ENCODE measurements around the gene PRKRIP1. TPM values are rescaled to one million over a fixed set of nuclear protein-coding genes. Genes with fewer than 3 reads are reported as not detected.
"Not testable (repeated sequence)": the region's sequence is repeated elsewhere in the genome, so short reads cannot be mapped to it uniquely, and the experiment has no call there.

The PRKRIP1 gene
- total RNA-seq, 2 donors from 2014 or later: 15.1 to 19.4 TPM

DNA sequence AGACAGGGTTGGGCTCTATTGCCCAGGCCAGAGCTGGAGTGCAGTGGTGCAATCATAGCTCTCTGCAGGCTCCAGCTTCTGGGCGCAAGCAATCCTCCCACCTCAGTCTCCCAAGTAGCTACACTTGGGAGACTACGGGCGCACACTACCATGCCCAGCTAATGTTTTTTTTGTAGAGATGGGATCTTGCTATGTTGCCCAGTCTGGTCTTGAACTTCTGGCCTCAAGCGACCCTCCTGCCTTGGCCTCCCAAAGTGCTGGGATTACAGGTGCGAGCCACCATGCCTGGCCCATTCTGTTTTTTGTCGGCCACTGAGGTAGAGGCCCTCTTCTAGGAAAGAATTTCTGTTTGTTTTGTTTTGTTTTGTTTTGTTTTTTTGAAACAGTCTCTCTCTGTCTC lies 56.3 kb downstream of the PRKRIP1 start:
- Histone ChIP-seq H3K27ac (no peak overlapping the region), H3K36me3 (no peaks in the 10 kb centered on the region), H3K4me1 (no peaks in the 10 kb centered on the region), H3K9ac (ENCODE audit: low read depth in 2 of 2, low read length in 2 of 2) (no peak overlapping the region), H3K9me3 (no peaks in the 10 kb centered on the region), H3K4me3 (no peak overlapping the region), H3K27me3 (no peaks in the 10 kb centered on the region)
- TF ChIP-seq, protein P1, sequence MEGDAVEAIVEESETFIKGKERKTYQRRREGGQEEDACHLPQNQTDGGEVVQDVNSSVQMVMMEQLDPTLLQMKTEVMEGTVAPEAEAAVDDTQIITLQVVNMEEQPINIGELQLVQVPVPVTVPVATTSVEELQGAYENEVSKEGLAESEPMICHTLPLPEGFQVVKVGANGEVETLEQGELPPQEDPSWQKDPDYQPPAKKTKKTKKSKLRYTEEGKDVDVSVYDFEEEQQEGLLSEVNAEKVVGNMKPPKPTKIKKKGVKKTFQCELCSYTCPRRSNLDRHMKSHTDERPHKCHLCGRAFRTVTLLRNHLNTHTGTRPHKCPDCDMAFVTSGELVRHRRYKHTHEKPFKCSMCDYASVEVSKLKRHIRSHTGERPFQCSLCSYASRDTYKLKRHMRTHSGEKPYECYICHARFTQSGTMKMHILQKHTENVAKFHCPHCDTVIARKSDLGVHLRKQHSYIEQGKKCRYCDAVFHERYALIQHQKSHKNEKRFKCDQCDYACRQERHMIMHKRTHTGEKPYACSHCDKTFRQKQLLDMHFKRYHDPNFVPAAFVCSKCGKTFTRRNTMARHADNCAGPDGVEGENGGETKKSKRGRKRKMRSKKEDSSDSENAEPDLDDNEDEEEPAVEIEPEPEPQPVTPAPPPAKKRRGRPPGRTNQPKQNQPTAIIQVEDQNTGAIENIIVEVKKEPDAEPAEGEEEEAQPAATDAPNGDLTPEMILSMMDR (IDR thresholded peaks at IDR 0.05): no peak
- DNase-seq: no peak
- intact Hi-C loops (cut with DNase I): no loop called here

- Histone ChIP-seq H3K9me3 (no peaks in the 10 kb centered on the region), H3K4me1 (no peaks in the 10 kb centered on the region), H3K9ac (ENCODE audit: low read depth in 2 of 2, low read length in 2 of 2) (no peak overlapping the region), H3K27ac (no peak overlapping the region), H3K27me3 (no peaks in the 10 kb centered on the region), H3K4me3 (no peak overlapping the region), H3K36me3 (no peaks in the 10 kb centered on the region)
- no peak for DNase-seq
- intact Hi-C loops (cut with DNase I): no loop called here
- TF ChIP-seq, protein P1 (IDR thresholded peaks at IDR 0.05): no peak
These were observed 57.2 kb downstream of the PRKRIP1 start for GRCh38 chr7:102453319-102453718.

DNA sequence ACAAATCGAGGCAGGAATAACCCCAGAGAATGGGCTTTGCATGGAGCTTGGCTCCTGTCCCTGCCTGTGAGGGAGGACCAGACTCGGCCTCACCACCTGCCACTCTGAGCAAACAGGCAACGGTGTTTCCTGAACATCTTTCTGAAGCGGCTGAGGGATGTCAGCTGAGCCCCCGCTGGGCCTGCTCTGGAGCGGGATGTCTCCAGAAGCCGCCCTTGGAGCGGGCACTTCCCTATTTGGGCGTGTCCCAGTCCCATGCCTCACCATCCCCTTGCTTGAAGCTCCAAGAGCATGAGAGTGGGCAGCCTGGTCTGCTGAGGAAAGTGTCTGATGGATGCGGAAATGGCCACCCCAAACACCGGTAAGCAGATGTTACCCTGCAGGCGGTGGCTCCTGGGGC lies 58.3 kb downstream of the PRKRIP1 start:
- Histone ChIP-seq H3K27me3 (no peaks in the 10 kb centered on the region), H3K27ac (no peak overlapping the region), H3K9ac (ENCODE audit: low read depth in 2 of 2, low read length in 2 of 2) (no peak overlapping the region), H3K4me3 (no peak overlapping the region), H3K36me3 (no peaks in the 10 kb centered on the region), H3K4me1 (no peaks in the 10 kb centered on the region), H3K9me3 (no peaks in the 10 kb centered on the region)
- intact Hi-C loops (cut with DNase I): no loop called here
- DNase-seq: no peak
- TF ChIP-seq, protein P1 (IDR thresholded peaks at IDR 0.05): no peak

- H3K9ac ChIP-seq (ENCODE audit: low read depth in 2 of 2, low read length in 2 of 2); H3K4me1 ChIP-seq; H3K27ac ChIP-seq; H3K36me3 ChIP-seq; DNase-seq; H3K27me3 ChIP-seq; intact Hi-C loops (cut with DNase I); H3K9me3 ChIP-seq; H3K4me3 ChIP-seq: not testable (repeated sequence)
These were observed 58.8 kb downstream of the PRKRIP1 start for GRCh38 chr7:102454932-102455331.

- no peaks in the 10 kb centered on the region for H3K36me3 ChIP-seq
- TF ChIP-seq, protein P1 (IDR thresholded peaks at IDR 0.05): no peak
- H3K4me3 ChIP-seq: no peak overlapping the region
- H3K9ac ChIP-seq (ENCODE audit: low read depth in 2 of 2, low read length in 2 of 2): no peak overlapping the region
- DNase-seq: no peak
- H3K9me3 ChIP-seq: no peaks in the 10 kb centered on the region
- H3K27ac ChIP-seq: no peak overlapping the region
- H3K4me1 ChIP-seq: no peaks in the 10 kb centered on the region
- intact Hi-C loops (cut with DNase I): no loop called here
- H3K27me3 ChIP-seq: no peaks in the 10 kb centered on the region
These were observed 59.4 kb downstream of the PRKRIP1 start for GRCh38 chr7:102455596-102455995.

DNA sequence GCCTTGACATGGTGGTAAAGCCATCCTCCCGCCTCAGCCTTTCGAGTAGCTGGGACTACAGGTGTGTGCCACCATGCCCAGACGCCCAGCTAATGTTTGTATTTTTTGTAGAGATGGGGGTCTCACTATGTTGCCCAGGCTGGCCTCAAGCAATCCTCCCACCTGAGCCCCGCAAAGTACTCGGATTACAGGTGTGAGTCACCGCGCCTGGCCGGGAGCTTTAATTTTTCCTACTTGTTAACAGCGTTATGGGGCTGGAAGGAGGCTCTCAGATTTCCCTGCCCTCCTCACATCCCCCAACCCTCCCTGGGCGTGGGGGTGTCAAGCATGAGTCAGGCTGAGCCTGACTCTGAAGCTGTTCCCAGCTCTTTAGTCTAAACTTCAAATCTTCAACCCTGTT lies 60.2 kb downstream of the PRKRIP1 start:
- intact Hi-C loops (cut with DNase I): no loop called here
- Histone ChIP-seq H3K27me3 (no peaks in the 10 kb centered on the region), H3K4me1 (no peaks in the 10 kb centered on the region), H3K9me3 (no peaks in the 10 kb centered on the region), H3K9ac (ENCODE audit: low read depth in 2 of 2, low read length in 2 of 2) (no peak overlapping the region), H3K27ac (no peak overlapping the region), H3K4me3 (no peak overlapping the region), H3K36me3 (no peaks in the 10 kb centered on the region)
- TF ChIP-seq, protein P1 (IDR thresholded peaks at IDR 0.05): no peak
- no peak for DNase-seq

All from colonic mucosa (tissue), 4 donors.